WERI-Rb-1 (cell line): ENCODE results near the gene TMEM132A.

Experiments used
- DNase-seq: peaks from one replicate; pipeline ENCODE4 v3.0.0-alpha.2; 2020
- H3K27ac ChIP-seq: fragments of 250-450 bp; sonication (Bioruptor Pico); 2 replicates; pipeline ENCODE4 v1.5.1; 2020; ENCODE audit warnings: mild to moderate bottlenecking, moderate library complexity
- H3K27me3 ChIP-seq: fragments of 250-450 bp; sonication (Bioruptor Pico); 2 replicates; pipeline ENCODE4 v1.5.1; 2021; ENCODE audit warnings: mild to moderate bottlenecking, low read depth, moderate library complexity; ENCODE audit not compliant: insufficient read depth, severe bottlenecking
- H3K36me3 ChIP-seq: fragments of 250-450 bp; sonication (Bioruptor Pico); 2 replicates; pipeline ENCODE4 v1.5.1; 2020; ENCODE audit warnings: mild to moderate bottlenecking, moderate library complexity
- H3K4me3 ChIP-seq: 2 replicates; pipeline ENCODE4 v1.5.1; 2011; ENCODE audit warnings: low read depth, mild to moderate bottlenecking, control low read depth, low read length
- H3K9me3 ChIP-seq: fragments of 250-450 bp; sonication (Bioruptor Pico); 2 replicates; pipeline ENCODE4 v1.5.1; 2021; ENCODE audit warnings: mild to moderate bottlenecking, moderate library complexity; ENCODE audit not compliant: severe bottlenecking
- CTCF ChIP-seq: IDR thresholded peaks from 2 replicates; pipeline ENCODE4 v1.5.1; 2011; ENCODE audit warnings: low read depth, mild to moderate bottlenecking, control low read depth, inconsistent platforms, low read length

TMEM132A gene

DNA sequence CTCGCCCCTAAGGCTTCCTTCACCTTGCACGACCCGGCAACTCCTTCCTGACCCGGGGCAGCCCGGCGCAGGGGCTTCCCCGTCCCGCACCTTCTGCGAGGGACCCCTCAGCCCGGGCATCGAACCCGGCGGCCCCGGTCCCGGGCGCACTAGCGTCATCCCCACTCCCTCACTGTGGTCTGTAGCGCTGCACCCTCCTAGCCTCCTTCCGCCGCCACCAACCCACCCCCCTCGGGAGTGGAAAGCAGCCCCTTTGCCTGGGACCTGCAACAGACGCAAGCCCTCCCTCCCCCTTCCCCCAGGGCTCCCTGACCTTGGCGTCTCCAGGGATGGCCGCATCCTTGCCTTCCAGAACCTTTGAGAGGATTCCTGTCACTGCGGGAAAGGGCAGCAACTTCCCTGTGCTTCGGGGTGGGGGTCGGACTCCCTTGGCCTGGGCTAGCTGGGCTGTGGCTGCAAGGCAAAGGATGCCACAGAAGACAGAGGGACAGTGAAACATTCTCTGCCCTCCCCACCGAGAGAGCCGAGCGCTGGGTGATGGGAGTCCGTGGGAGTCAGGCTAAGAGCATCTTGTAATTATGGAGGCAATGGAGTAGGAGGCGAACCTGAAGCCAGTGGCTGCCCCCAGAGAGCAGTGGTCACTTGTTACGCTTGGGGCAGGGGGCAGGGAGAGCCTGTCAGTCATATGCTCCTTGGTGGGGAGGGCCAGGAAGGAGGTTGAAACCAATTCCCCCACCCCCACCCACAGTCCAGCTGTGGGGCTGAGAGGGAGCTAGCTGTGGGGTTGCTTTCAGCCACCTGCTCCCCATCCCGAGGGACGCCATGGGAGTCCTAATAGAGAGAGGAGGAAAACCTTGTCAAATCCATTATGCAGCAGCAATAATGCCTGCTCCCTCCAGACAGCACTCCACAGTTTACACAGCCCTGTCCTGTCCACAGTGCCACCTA lies 920 bp downstream of the TMEM132A start:
- no peak for DNase-seq
- Histone ChIP-seq H3K4me3 (peak overlapping the region; percentile 84), H3K36me3 (peaks cover 61% of the 10 kb centered on the region), H3K27ac (peak overlapping the region; percentile 76), H3K27me3 (no peaks in the 10 kb centered on the region), H3K9me3 (no peaks in the 10 kb centered on the region)
- no peak for TF ChIP-seq CTCF

DNA sequence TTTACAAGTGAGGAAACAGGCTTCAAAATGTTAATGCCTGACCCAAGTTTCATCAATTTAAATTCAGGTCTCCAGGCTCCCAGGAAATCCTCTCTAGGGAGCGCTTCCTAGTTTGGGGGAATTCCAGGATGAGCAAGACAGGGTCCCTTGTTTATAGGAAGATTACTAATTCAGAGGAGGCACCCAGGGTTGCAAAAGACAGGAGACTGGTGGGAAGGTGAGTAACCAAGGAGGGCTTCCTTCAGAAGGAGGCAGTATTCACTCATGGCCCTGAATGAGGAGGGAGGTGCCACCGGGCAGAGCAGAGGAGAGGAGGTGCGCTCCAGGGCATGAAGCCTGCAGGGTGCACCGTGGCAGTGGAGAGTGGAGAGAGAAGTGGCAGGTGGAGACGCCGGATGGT lies 1.6 kb downstream of the TMEM132A start:
- no peak for DNase-seq
- H3K27ac ChIP-seq = no peak overlapping the region
- H3K4me3 ChIP-seq = no peak overlapping the region
- peaks cover 61% of the 10 kb centered on the region for H3K36me3 ChIP-seq
- no peak for TF ChIP-seq CTCF
- no peaks in the 10 kb centered on the region for H3K27me3 ChIP-seq
- no peaks in the 10 kb centered on the region for H3K9me3 ChIP-seq

- no peak overlapping the region for H3K27ac ChIP-seq
- no peaks in the 10 kb centered on the region for H3K27me3 ChIP-seq
- TF ChIP-seq CTCF = no peak
- no peak for DNase-seq
- H3K9me3 ChIP-seq = no peaks in the 10 kb centered on the region
- H3K36me3 ChIP-seq = peaks cover 61% of the 10 kb centered on the region
- no peak overlapping the region for H3K4me3 ChIP-seq
These were observed 2.2 kb downstream of the TMEM132A start for GRCh38 chr11:60926500-60926899.

- peaks cover 61% of the 10 kb centered on the region for H3K36me3 ChIP-seq
- no peak overlapping the region for H3K27ac ChIP-seq
- no peak for TF ChIP-seq CTCF
- no peaks in the 10 kb centered on the region for H3K9me3 ChIP-seq
- no peak overlapping the region for H3K4me3 ChIP-seq
- H3K27me3 ChIP-seq = no peaks in the 10 kb centered on the region
- DNase-seq = no peak
These were observed 2.9 kb downstream of the TMEM132A start for GRCh38 chr11:60927061-60927592.

DNA sequence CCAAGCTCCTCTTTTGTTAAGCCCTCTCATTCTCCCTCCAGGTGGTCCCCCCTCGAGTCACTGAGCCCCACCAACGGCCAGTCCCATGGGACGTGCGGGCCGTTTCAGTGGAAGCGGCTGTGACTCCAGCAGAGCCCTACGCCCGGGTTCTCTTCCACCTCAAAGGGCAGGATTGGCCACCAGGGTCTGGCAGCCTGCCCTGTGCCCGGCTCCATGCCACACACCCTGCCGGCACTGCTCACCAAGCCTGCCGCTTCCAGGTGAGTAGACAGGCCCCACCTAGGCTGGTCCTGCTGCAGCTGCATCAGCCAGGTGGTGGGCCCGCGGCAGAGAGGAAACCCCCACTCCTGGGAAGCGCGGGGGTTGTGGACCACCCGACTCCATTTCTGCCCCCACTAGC lies 3.3 kb downstream of the TMEM132A start:
- Histone ChIP-seq H3K9me3 (no peaks in the 10 kb centered on the region), H3K4me3 (no peak overlapping the region), H3K27ac (no peak overlapping the region), H3K36me3 (peaks cover 63% of the 10 kb centered on the region), H3K27me3 (no peaks in the 10 kb centered on the region)
- TF ChIP-seq CTCF = no peak
- no peak for DNase-seq
